ENCODE results near the gene TBK1. TPM values are rescaled to one million over a fixed set of nuclear protein-coding genes. Genes with fewer than 3 reads are reported as not detected.

Gene TBK1
- polyA plus RNA-seq, 2 of the 4 experiments (the other 2 are of a cell fraction), result 29.3 to 52.5 TPM

DNA sequence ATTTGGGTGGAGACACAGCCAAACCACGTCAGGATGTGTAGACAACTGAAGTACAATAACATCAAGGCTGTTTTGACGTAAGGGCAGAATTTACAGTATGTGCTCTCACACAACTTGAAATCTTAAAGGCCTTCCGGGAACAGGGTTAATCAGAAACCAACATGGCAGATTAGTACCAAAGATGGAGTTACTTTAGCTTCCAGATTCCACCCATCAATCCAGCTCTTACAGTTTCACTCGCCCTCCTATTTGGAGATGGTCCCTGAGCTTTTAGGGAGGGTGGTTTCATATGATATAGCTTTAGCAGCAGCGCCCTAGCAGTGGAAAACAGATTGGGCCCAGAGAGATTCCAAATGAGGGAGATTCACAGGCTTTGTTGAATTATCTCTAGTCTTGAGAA, 49.7 kb upstream of the TBK1 start:
- TF ChIP-seq ZC3H11A (IDR thresholded peaks at IDR 0.05) (no peak), FOSL2 (IDR thresholded peaks at IDR 0.05) (no peak), FOSL2 (CRISPR knock-in tag; IDR thresholded peaks at IDR 0.05) (no peak), CBX8 (IDR thresholded peaks at IDR 0.05) (no peak), TFCP2L1 (CRISPR knock-in tag; IDR thresholded peaks at IDR 0.05) (no peak), CHD4 (IDR thresholded peaks at IDR 0.05; ENCODE audit: borderline replicate concordance) (no peak), POLR2AphosphoS2 (conservative IDR thresholded peaks at IDR 0.05; ENCODE audit: low read length) (no peak), KDM1A (IDR thresholded peaks at IDR 0.05; ENCODE audit: low read depth) (no peak)
- H3K27ac ChIP-seq, result no peak overlapping the region
- WGBS (ENCODE audit: missing lambda C conversion rate), result 89% methylated on average over 5 of the region's 5 CpGs
- H3K9me3 ChIP-seq, result no peaks in the 10 kb centered on the region
- CTCF ChIA-PET, result no interaction called here
- DNase-seq (ENCODE audit: low read depth in 1 of 2, low spot score in 1 of 2), result no peak
- POLR2A ChIA-PET, result no interaction called here
- no peak for ATAC-seq
- no peak for FAIRE-seq
- H3K4me1 ChIP-seq, result peaks cover 15% of the 10 kb centered on the region; the same call in 2 of the 3 replicates
- no peak overlapping the region for H3K4me2 ChIP-seq
- H3K4me3 ChIP-seq, result no peak overlapping the region

- peak; percentile 97 to 99 for DNase-seq (ENCODE audit: low read depth in 1 of 2, low spot score in 1 of 2)
- H3K4me2 ChIP-seq, result peak within 1 kb of the TSS; percentile 77
- FAIRE-seq, result no peak
- peak within 1 kb of the TSS; percentile 85 for H3K4me3 ChIP-seq
- POLR2A ChIA-PET, result interaction anchor here (0.6 to 1.4 kb wide), 5 partner anchors 9 to 561 kb away, joined by 3 to 5 read pairs (median 5); partner anchors contain the start of gene KICS2
- peak; percentile 94 to 95 for ATAC-seq
- peak within 1 kb of the TSS; percentile 99 for H3K27ac ChIP-seq
- 24% methylated on average over 24 of the region's 60 CpGs for WGBS (ENCODE audit: missing lambda C conversion rate)
- no peaks in the 10 kb centered on the region for H3K9me3 ChIP-seq
- CTCF ChIA-PET, result no interaction called here
- TF ChIP-seq KDM5A (IDR thresholded peaks at IDR 0.05) (no peak), PBX3 (IDR thresholded peaks at IDR 0.05) (0 out of 2 replicates have a peak, but pooled peaks have one; percentile 41), TFCP2L1 (CRISPR knock-in tag; IDR thresholded peaks at IDR 0.05) (no peak), MYC (IDR thresholded peaks at IDR 0.05; ENCODE audit: borderline replicate concordance, low read length) (peak; percentile 98), KDM1A (IDR thresholded peaks at IDR 0.05; ENCODE audit: low read depth) (no peak), POLR2A (IDR thresholded peaks at IDR 0.05; ENCODE audit: low read length) (peak; percentile 91), JUN (IDR thresholded peaks at IDR 0.05) (peak in 1 of 2 experiments; percentile 54; a peak in 2 of 5 replicates), CBX8 (IDR thresholded peaks at IDR 0.05) (no peak), USF2 (IDR thresholded peaks at IDR 0.05) (peak; percentile 49; the same call in 1 of the 2 replicates), HDAC2 (IDR thresholded peaks at IDR 0.05) (no peak), MAFK (IDR thresholded peaks at IDR 0.05; ENCODE audit: partially characterized antibody) (peak; percentile 98), MAX (IDR thresholded peaks at IDR 0.05) (peak; percentile 82)
- peaks cover 31% of the 10 kb centered on the region; the same call in 2 of the 3 replicates for H3K4me1 ChIP-seq
Measured at GRCh38 chr12:64403707-64404469, 48.0 kb upstream of the TBK1 start, which contains the start of gene XPOT. TSS of gene XPOT (plus strand) at chr12:64404392. CDS start at chr12:64410036, 5,644 bp downstream.

GRCh38 chr12:64404470-64405256, 47.3 kb upstream of the TBK1 start:
- peak; percentile 74 to 86 for ATAC-seq
- WGBS (ENCODE audit: missing lambda C conversion rate), result under 1% methylated on average over 30 of the region's 78 CpGs
- no peak for FAIRE-seq
- ChIA-PET POLR2A (interaction anchor here (0.6 to 1.4 kb wide), 5 partner anchors 8 to 561 kb away, joined by 3 to 5 read pairs (median 5); partner anchors contain the start of gene KICS2), CTCF (no interaction called here)
- H3K4me3 ChIP-seq, result peak overlapping the region; percentile 85
- H3K27ac ChIP-seq, result peak overlapping the region; percentile 99
- peaks cover 39% of the 10 kb centered on the region; the same call in 2 of the 3 replicates for H3K4me1 ChIP-seq
- H3K9me3 ChIP-seq, result no peaks in the 10 kb centered on the region
- peak; percentile 66 to 83 for DNase-seq (ENCODE audit: low read depth in 1 of 2, low spot score in 1 of 2)
- H3K4me2 ChIP-seq, result peak overlapping the region; percentile 77
- TF ChIP-seq MAX (IDR thresholded peaks at IDR 0.05) (peak; percentile 97), RARB (CRISPR knock-in tag; IDR thresholded peaks at IDR 0.05) (peak; percentile 77), TFCP2L1 (CRISPR knock-in tag; IDR thresholded peaks at IDR 0.05) (peak; percentile 78; the same call in 1 of the 2 replicates), PHF8 (IDR thresholded peaks at IDR 0.05; ENCODE audit: borderline replicate concordance, low read depth) (peak; percentile 68), MYC (IDR thresholded peaks at IDR 0.05; ENCODE audit: borderline replicate concordance, low read length) (peak; percentile 98), POLR2A (IDR thresholded peaks at IDR 0.05; ENCODE audit: low read length) (peak; percentile 55), MAZ (IDR thresholded peaks at IDR 0.05; ENCODE audit: borderline replicate concordance, low read depth, low read length) (no peak), JUN (IDR thresholded peaks at IDR 0.05) (peak; percentile 51 to 85; a peak in 3 of 5 replicates), FOSL2 (IDR thresholded peaks at IDR 0.05) (no peak), FOSL2 (CRISPR knock-in tag; IDR thresholded peaks at IDR 0.05) (peak; percentile 75; the same call in 1 of the 2 replicates), E2F6 (IDR thresholded peaks at IDR 0.05; ENCODE audit: borderline replicate concordance, low read depth) (0 out of 2 replicates have a peak, but pooled peaks have one; percentile 48), CEBPB (IDR thresholded peaks at IDR 0.05) (peak; percentile 86 to 87; a peak in 3 of 4 replicates), CBX8 (IDR thresholded peaks at IDR 0.05) (no peak), HOXA7 (CRISPR knock-in tag; IDR thresholded peaks at IDR 0.05) (no peak)
- TF ChIP-seq, protein P1, sequence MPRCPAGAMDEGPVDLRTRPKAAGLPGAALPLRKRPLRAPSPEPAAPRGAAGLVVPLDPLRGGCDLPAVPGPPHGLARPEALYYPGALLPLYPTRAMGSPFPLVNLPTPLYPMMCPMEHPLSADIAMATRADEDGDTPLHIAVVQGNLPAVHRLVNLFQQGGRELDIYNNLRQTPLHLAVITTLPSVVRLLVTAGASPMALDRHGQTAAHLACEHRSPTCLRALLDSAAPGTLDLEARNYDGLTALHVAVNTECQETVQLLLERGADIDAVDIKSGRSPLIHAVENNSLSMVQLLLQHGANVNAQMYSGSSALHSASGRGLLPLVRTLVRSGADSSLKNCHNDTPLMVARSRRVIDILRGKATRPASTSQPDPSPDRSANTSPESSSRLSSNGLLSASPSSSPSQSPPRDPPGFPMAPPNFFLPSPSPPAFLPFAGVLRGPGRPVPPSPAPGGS (IDR thresholded peaks at IDR 0.05), result peak; percentile 61; the same call in 2 of the 3 replicates
- TF ChIP-seq, protein P2, sequence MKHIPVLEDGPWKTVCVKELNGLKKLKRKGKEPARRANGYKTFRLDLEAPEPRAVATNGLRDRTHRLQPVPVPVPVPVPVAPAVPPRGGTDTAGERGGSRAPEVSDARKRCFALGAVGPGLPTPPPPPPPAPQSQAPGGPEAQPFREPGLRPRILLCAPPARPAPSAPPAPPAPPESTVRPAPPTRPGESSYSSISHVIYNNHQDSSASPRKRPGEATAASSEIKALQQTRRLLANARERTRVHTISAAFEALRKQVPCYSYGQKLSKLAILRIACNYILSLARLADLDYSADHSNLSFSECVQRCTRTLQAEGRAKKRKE (CRISPR knock-in tag; IDR thresholded peaks at IDR 0.05; ENCODE audit: low read depth), result no peak
